K562 (cell line): ENCODE measurements around the gene CLIC1. TPM values are rescaled to one million over a fixed set of nuclear protein-coding genes. Genes with fewer than 3 reads are reported as not detected.

Source experiments
- CSDE1 ChIP-seq, 2 experiments: fragments of 450-650 bp; IDR thresholded peaks; 2 replicates each; pipeline ENCODE4 v1.6.1; 2016; ENCODE audit warnings: mild to moderate bottlenecking in 1 of 2
- EGR1 ChIP-seq: fragments of 450-650 bp; conservative IDR thresholded peaks from 2 replicates; pipeline ENCODE4 v1.6.1; 2017; ENCODE audit warnings: mild to moderate bottlenecking
- GATA2 ChIP-seq: sonication (generic); formaldehyde crosslinking; IDR thresholded peaks from 2 replicates; pipeline ENCODE4 v1.4.0; 2020; ENCODE audit warnings: mild to moderate bottlenecking, missing genetic modification reagents
- GTF2E2 ChIP-seq: fragments of 200-800 bp; sonication (Bioruptor generic); IDR thresholded peaks from 2 replicates; pipeline ENCODE4 v1.6.1; 2016; ENCODE audit warnings: missing genetic modification characterization, missing compliant biosample characterization
- HNRNPL ChIP-seq: fragments of 200-400 bp; formaldehyde crosslinking; IDR thresholded peaks from 2 replicates; pipeline ENCODE4 v1.6.1; 2017; ENCODE audit warnings: low read depth, mild to moderate bottlenecking, low read length
- L3MBTL2 ChIP-seq: fragments of 450-650 bp; IDR thresholded peaks from 2 replicates; pipeline ENCODE4 v1.6.1; 2016; ENCODE audit warnings: mild to moderate bottlenecking, moderate library complexity
- MAZ ChIP-seq, 2 experiments: fragments of 450-650 bp in 1 of 2; sonication (generic) in 1 of 2; formaldehyde crosslinking; IDR thresholded peaks in 1 of 2; conservative IDR thresholded peaks in 1 of 2; 2 replicates each; pipeline versions ENCODE4 v1.4.0 to v1.5.0; 2020; ENCODE audit warnings: mild to moderate bottlenecking in 1 of 2, missing genetic modification reagents in 1 of 2
- NFE2L1 ChIP-seq: fragments of 450-650 bp; IDR thresholded peaks from 2 replicates; pipeline ENCODE4 v1.6.1; 2016; ENCODE audit warnings: missing genetic modification characterization, low read depth, mild to moderate bottlenecking, missing compliant biosample characterization, moderate library complexity, borderline replicate concordance
- NRF1 ChIP-seq, 2 experiments: fragments of 450-650 bp; IDR thresholded peaks in 1 of 2; conservative IDR thresholded peaks in 1 of 2; 2 replicates each; pipeline ENCODE4 v1.6.1; 2014; ENCODE audit warnings: mild to moderate bottlenecking in 2 of 2
- POLR2G ChIP-seq: fragments of 200-400 bp; formaldehyde crosslinking; IDR thresholded peaks from 2 replicates; pipeline ENCODE4 v1.6.1; 2017; ENCODE audit warnings: low read depth, mild to moderate bottlenecking, antibody characterized with exemption, low read length, moderate library complexity
- RBFOX2 ChIP-seq: fragments of 200-400 bp; formaldehyde crosslinking; IDR thresholded peaks from 2 replicates; pipeline ENCODE4 v1.6.1; 2017; ENCODE audit warnings: low read depth, mild to moderate bottlenecking, low read length, moderate library complexity
- SMARCB1 ChIP-seq: IDR thresholded peaks from 2 replicates; pipeline ENCODE4 v1.6.1; 2011; ENCODE audit warnings: improper control_type of control experiment, low read depth; ENCODE audit not compliant: insufficient read length
- U2AF1 ChIP-seq: fragments of 200-400 bp; formaldehyde crosslinking; optimal IDR thresholded peaks from 2 replicates; pipeline ENCODE3; 2017; ENCODE audit warnings: mild to moderate bottlenecking, low read depth, low read length, moderate library complexity
- ZHX1 ChIP-seq: fragments of 150-350 bp; conservative IDR thresholded peaks from 2 replicates; pipeline ENCODE4 v1.6.1; 2014; ENCODE audit warnings: low read length
- ZNF175 ChIP-seq: fragments of 200-800 bp; sonication (Bioruptor generic); IDR thresholded peaks from 2 replicates; pipeline ENCODE4 v1.6.1; 2016; ENCODE audit warnings: low read depth, mild to moderate bottlenecking, missing genetic modification characterization, missing compliant biosample characterization
- polyA plus RNA-seq, 8 experiments: library from polyadenylated mRNA; depleted of rRNA in 4 of 8; stranded (reverse) in 5 of 8; unstranded in 3 of 8; fragments of >200 nt; fragmentation: Nextera tagmentation in 2 of 8; fragmentation: Illumina TruSeq in 1 of 8; extraction: Ambion mirVana in 2 of 8; extraction: Trizol in 1 of 8; gene quantifications; 2 replicates each; pipeline versions ENCODE4 v1.2.1 to v1.2.3, GENCODE V29; 2011 to 2014; ENCODE audit warnings: inconsistent platforms in 1 of 8, missing spikeins in 1 of 8
- total RNA-seq, 7 experiments: library from RNA; depleted of rRNA in 6 of 7; stranded (reverse); fragments of >200 nt in 6 of 7; fragmentation: Illumina TruSeq in 2 of 7; extraction: Trizol in 2 of 7; gene quantifications; 2 replicates each; pipeline versions ENCODE4 v1.2.1 to v1.2.3, GENCODE V29; 2011 to 2021; ENCODE audit warnings: low replicate concordance in 1 of 7
- TF ChIP-seq, protein P1 (sequence below): fragments of 250-450 bp; sonication (Bioruptor Pico); IDR thresholded peaks from 2 replicates; pipeline ENCODE4 v1.5.0; 2021; ENCODE audit warnings: mild to moderate bottlenecking, borderline replicate concordance
- TF ChIP-seq, protein P2 (sequence below): fragments of 450-650 bp; IDR thresholded peaks from 2 replicates; pipeline ENCODE4 v1.6.1; 2018; ENCODE audit warnings: mild to moderate bottlenecking, low read depth; ENCODE audit not compliant: partially characterized antibody

The CLIC1 gene
- total and polyA plus RNA-seq, 9 of the 15 experiments (the other 6 are each of a cell fraction or from before 2014, with no cell fraction given) = 1,267 to 2,419 (median 1,808) TPM

DNA sequence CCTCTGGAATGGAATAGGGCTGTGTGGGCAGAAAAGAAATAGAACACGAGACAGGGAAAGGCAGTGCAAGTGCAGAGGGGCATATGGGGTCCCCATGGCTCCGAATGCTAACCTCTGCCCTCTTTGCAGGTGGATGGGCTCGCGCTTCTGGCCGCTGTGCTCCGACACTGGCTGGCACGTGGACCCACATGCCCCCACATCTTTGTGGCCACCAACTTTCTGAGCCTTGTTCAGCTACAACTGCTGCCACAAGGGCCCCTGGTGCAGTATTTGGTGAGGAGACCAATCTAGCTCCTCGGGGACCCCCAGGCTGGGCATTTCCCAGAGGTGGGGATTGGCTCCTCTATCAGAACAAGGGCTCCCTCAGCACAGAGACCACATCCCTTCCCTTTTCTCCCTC, 25.0 kb upstream of the CLIC1 start (continued):
- peak; percentile 57 for TF ChIP-seq RBFOX2
- TF ChIP-seq, protein P1, sequence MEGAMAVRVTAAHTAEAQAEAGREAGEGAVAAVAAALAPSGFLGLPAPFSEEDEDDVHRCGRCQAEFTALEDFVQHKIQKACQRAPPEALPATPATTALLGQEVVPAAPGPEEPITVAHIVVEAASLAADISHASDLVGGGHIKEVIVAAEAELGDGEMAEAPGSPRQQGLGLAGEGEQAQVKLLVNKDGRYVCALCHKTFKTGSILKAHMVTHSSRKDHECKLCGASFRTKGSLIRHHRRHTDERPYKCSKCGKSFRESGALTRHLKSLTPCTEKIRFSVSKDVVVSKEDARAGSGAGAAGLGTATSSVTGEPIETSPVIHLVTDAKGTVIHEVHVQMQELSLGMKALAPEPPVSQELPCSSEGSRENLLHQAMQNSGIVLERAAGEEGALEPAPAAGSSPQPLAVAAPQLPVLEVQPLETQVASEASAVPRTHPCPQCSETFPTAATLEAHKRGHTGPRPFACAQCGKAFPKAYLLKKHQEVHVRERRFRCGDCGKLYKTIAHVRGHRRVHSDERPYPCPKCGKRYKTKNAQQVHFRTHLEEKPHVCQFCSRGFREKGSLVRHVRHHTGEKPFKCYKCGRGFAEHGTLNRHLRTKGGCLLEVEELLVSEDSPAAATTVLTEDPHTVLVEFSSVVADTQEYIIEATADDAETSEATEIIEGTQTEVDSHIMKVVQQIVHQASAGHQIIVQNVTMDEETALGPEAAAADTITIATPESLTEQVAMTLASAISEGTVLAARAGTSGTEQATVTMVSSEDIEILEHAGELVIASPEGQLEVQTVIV = no peak
- no peak for TF ChIP-seq NRF1 (conservative IDR thresholded peaks at IDR 0.05 in 1 of 2, IDR thresholded peaks at IDR 0.05 in 1 of 2)
- TF ChIP-seq MAZ (CRISPR knock-in tag; conservative IDR thresholded peaks at IDR 0.05 in 1 of 2, IDR thresholded peaks at IDR 0.05 in 1 of 2) = peak in 1 of 2 experiments; percentile 37; a peak in 1 of 4 replicates
- no peak for TF ChIP-seq NFE2L1 (tag)
- TF ChIP-seq EGR1 = no peak
- TF ChIP-seq CSDE1 (IDR thresholded peaks at IDR 0.05) = no peak
- TF ChIP-seq GATA2 (CRISPR knock-in tag) = no peak
- TF ChIP-seq, protein P2, sequence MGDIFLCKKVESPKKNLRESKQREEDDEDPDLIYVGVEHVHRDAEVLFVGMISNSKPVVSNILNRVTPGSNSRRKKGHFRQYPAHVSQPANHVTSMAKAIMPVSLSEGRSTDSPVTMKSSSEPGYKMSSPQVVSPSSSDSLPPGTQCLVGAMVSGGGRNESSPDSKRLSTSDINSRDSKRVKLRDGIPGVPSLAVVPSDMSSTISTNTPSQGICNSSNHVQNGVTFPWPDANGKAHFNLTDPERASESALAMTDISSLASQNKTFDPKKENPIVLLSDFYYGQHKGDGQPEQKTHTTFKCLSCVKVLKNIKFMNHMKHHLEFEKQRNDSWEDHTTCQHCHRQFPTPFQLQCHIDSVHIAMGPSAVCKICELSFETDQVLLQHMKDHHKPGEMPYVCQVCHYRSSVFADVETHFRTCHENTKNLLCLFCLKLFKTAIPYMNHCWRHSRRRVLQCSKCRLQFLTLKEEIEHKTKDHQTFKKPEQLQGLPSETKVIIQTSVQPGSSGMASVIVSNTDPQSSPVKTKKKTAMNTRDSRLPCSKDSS = no peak
- TF ChIP-seq U2AF1 = no peak
- no peak for TF ChIP-seq L3MBTL2
- TF ChIP-seq GTF2E2 (tag) = no peak
- no peak for TF ChIP-seq ZHX1
- TF ChIP-seq ZNF175 (CRISPR knock-in tag) = no peak
- no peak for TF ChIP-seq HNRNPL
- no peak for TF ChIP-seq SMARCB1
- TF ChIP-seq POLR2G = peak; percentile 69
- TF ChIP-seq, all 486 proteins: peak for 5
